ENCODE data around the gene PTPRM. TPM values are rescaled to one million over a fixed set of nuclear protein-coding genes. Genes with fewer than 3 reads are reported as not detected.

The PTPRM gene
- total RNA-seq, 1 experiment from 2014 or later = 32.0 TPM

GRCh38 chr18:8386669-8387380 lies 819.7 kb downstream of the PTPRM start:
- DNase-seq (ENCODE audit: low read depth) = no peak

- DNase-seq (ENCODE audit: low read depth) = peak; percentile 68
These were observed 822.5 kb downstream of the PTPRM start for GRCh38 chr18:8389391-8390340.

- peak; percentile 7 for DNase-seq (ENCODE audit: low read depth)
These were observed 824.0 kb downstream of the PTPRM start for GRCh38 chr18:8391068-8391467.

DNA sequence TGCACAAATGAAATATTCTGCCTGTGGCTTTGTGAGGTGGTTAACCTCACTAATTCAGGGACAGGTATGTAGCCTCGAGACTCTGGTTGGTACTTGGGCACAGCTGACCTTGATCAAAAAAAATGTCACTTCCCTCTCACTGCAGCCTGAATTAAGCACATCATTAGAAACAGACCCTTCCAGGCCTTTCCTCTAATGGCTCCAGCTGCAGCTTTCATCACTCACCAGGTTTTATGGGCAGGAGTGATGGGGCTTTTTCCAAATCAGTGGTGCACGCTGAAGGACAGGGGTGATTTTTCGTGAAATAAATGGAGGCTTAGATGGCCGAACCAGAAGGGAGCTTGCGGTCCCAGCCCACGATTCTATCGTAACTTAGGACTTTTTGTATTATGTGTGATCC lies 829.1 kb downstream of the PTPRM start:
- no peak for DNase-seq (ENCODE audit: low read depth)

GRCh38 chr18:8397034-8397433 lies 829.9 kb downstream of the PTPRM start:
- DNase-seq (ENCODE audit: low read depth) = no peak

- DNase-seq (ENCODE audit: low read depth) = no peak
These were observed 832.0 kb downstream of the PTPRM start for GRCh38 chr18:8399138-8399537.

GRCh38 chr18:8400193-8400752 lies 833.2 kb downstream of the PTPRM start:
- no peak for DNase-seq (ENCODE audit: low read depth)

- no peak for DNase-seq (ENCODE audit: low read depth)
These were observed 833.7 kb downstream of the PTPRM start for GRCh38 chr18:8400825-8401224.

DNA sequence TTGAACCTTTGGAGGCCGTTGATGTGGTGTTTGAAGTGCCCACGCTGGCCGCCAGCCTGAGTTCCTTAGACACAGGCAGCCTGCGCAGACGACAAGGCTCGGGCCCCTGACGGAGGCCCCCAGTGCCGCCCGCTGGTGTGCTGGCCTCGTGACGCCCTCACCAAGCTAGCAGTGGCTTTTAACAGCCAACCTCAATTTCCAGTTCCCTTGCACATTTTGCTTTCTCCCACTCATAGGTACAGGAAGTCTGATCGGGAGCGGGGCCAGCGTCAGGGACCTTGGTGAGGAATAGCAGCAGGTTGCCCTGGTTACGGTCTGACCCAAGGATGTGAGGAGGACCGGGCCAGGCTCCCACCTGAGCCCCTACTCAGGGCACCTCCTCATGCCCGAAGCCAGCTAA lies 834.5 kb downstream of the PTPRM start:
- no peak for DNase-seq (ENCODE audit: low read depth)

DNA sequence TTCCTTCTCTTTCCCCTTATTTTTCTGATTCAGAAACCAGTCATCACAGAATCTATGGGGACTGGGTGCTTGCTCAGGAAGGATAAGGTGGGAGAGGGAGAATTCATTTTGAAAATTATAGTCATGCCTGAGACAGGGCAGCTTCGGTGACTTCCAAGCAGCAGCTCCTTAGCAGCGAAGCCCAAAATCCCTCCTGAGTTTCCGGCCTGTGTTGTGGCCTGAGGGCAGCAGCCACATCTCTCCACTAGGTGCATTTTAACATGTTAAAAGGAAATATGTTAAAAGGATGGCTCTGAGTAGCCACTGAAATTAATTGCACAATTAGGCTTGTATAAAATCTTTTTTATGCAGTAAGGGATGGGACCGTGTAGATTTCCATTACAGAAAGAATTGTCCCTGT lies 835.1 kb downstream of the PTPRM start:
- DNase-seq (ENCODE audit: low read depth) = no peak

DNA sequence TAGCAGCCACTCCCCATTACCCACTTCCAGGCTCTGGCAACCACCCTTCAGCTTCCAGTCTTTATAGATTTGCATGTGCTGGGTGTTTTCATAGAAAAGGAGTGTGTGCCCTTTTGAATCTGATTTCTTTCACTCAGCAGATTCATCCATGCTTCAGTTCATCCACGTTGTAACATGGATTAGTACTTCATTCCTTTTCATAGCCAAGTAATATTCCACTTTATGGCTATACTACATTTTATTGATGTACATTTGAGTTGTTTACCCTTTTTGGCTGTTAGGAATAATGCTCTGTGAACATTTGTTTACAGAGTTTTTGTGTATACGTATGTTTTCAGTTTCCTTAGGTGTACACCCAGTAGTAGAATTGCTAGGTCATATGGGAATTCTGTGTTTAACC lies 836.6 kb downstream of the PTPRM start:
- DNase-seq (ENCODE audit: low read depth) = no peak

GRCh38 chr18:8406186-8406867 lies 839.2 kb downstream of the PTPRM start:
- no peak for DNase-seq (ENCODE audit: low read depth)

GRCh38 chr18:8406868-8407250 lies 839.7 kb downstream of the PTPRM start:
- no peak for DNase-seq (ENCODE audit: low read depth)

DNA sequence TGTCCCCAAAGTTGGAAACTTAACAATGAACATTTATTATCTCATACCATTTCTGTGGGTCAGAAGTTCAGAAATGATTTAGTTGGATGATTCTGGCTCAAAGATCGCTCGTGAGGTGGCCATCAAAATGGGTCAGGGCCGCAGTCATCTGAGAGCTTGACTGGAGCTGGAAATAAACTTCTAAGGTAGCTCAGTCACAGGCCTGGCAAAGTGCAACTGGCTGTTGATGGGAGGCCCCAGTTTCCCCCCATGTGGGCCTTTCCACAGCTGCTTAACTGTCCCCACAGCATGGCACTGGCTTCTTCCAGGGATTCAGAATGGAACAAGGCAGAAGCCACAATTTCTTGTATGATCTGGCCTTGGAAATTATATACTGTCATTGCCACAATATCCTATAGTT lies 842.0 kb downstream of the PTPRM start:
- no peak for DNase-seq (ENCODE audit: low read depth)

DNA sequence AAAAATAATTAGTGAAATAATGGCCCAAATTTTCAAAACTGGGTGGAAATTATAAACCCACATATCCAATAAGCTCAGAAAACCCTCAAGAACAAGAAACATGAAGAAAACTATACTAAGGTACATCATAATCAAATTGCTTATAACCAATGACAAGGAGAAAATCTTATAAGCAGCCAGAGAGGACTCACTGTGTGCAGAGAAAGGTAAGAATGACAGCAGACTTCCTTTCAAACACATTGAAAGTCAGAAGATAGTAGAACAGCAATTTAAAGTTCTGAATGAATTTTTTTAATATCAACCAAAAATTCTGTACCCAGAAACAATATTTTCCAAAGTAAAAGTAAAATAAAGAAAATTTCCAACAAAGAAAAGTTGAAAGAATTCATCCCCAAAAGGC lies 844.4 kb downstream of the PTPRM start:
- no peak for DNase-seq (ENCODE audit: low read depth)

DNA sequence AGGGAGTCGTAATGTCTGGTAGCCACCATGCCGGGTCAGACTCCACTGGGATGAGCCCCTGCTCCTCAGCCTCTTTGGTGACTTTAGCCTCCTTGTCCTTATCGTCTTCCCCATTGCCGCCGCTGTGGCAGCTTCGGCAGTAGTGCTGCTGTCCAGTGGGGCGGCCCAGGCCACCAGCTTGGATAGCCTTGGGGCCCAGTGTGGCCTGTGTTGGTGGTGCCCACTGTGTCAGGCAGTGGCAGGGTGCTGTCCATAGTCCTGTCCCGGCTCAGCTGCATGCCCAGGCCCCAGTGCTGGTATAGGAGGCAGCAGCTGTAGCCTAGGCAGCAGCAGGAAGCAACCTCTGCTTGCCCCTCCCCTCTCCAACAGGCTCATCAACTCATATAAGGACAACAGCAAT lies 845.0 kb downstream of the PTPRM start:
- DNase-seq (ENCODE audit: low read depth) = no peak

- DNase-seq (ENCODE audit: low read depth) = no peak
These were observed 846.1 kb downstream of the PTPRM start for GRCh38 chr18:8413189-8413588.

DNA sequence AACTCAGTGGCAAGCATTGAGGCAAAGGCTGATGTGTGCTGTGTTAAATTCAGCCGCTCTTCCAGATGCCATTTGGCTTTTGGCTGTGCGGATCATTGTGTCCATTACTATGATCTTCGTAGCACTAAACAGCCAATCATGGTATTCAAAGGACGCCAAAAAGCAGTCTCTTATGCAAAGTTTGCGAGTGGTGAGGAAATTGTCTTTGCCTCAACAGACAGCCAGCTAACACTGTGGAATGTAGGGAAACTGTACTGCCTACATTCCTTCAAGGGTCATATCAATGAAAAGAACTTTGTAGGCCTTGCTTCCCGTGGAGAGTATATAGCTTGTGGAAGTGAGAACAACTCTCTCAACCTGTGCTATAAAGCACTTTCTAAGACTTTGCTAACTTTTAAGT lies 846.6 kb downstream of the PTPRM start:
- DNase-seq (ENCODE audit: low read depth) = no peak

- peak; percentile 59 for DNase-seq (ENCODE audit: low read depth)
These were observed 849.3 kb downstream of the PTPRM start for GRCh38 chr18:8416212-8417019.

DNA sequence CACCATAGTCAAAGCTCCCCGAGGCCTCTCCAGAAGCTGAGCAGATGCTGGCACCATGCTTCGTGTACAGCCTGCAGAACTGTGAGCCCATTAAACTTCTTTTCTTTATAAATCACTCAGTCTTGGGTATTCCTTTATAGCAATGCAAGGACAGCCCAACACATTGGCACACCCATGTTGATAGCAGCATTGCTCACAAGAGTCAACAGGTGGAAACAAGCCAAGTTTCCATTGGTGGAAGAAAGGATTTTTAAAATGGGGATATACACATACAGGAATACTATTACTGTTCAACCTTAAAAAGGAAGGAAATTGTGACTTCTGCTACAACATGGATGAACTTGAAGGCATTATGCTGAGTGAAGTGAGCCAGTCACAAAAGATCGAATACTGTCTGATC lies 855.3 kb downstream of the PTPRM start:
- no peak for DNase-seq (ENCODE audit: low read depth)

DNA sequence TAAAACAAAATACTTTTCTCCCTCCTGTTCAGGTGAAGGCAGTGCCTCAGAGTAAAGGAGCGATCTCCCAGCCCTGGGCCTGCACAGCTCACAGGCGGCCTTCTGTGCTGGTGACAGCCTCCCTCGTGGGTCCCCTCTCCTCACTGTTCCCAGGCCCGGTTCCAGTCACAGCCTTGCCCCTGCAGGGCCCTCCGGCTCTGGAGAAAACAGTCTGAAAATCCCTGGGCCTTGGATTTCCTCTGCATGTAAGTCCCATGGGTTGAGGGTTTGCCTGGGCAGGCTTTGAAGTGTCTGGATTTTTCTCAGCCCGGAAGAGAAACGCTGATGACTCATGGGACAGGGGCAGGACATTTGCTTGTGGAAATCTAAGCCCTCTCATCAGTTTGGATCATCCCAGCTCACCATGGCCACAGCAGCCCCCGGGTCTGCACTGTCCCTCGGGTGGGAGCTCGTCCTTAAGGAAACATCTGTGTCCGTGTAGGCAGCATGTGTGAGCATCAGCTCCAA lies 856.0 kb downstream of the PTPRM start:
- peak; percentile 74 for DNase-seq (ENCODE audit: low read depth)
